OCI-LY7 (cell line): Measurements from ENCODE around the gene GNG7. TPM values are rescaled to one million over a fixed set of nuclear protein-coding genes. Genes with fewer than 3 reads are reported as not detected.

ENCODE experiments used
- BruUV-seq: library from RNA; stranded (reverse); fragments of 400-500 nt; replicated peaks from 2 replicates; lab custom pipeline; 2021; lab: Mats Ljungman, UMichigan
- CTCF ChIA-PET: fragments of 300-600 bp; sonication (Branson Sonifier 250); formaldehyde crosslinking; loops from one replicate; lab custom pipeline; 2022; ENCODE audit warnings: antibody characterized with exemption; ENCODE audit not compliant: unreplicated experiment; lab: Charles Lee
- POLR2A ChIA-PET: fragments of 300-600 bp; sonication (Branson Sonifier 250); formaldehyde crosslinking; loops from one replicate; lab custom pipeline; 2022; ENCODE audit warnings: antibody characterized with exemption; lab: Charles Lee
- DNase-seq: peaks from one replicate; pipeline ENCODE4 v3.0.0-alpha.2; 2015; ENCODE audit warnings: low spot score
- H2AFZ ChIP-seq: fragments of 200-600 bp; sonication (generic), shearing (Covaris generic); 2 replicates; pipeline ENCODE4 v1.6.1; 2014; ENCODE audit warnings: mild to moderate bottlenecking, antibody characterized with exemption, low read length, moderate library complexity
- H3K27ac ChIP-seq: fragments of 200-600 bp; sonication (generic); 2 replicates; pipeline ENCODE4 v1.5.1; 2014; ENCODE audit warnings: mixed run types, low read depth, mild to moderate bottlenecking, moderate library complexity, low read length, inconsistent platforms; ENCODE audit not compliant: poor library complexity, severe bottlenecking
- H3K36me3 ChIP-seq: fragments of 200-600 bp; sonication (generic); 2 replicates; pipeline ENCODE4 v1.6.1; 2014; ENCODE audit warnings: mild to moderate bottlenecking, antibody characterized with exemption, low read length, moderate library complexity, mixed read lengths; ENCODE audit not compliant: insufficient read depth
- H3K4me1 ChIP-seq: fragments of 200-600 bp; sonication (generic); 2 replicates; pipeline ENCODE4 v1.5.1; 2014; ENCODE audit warnings: mild to moderate bottlenecking, low read length; ENCODE audit not compliant: insufficient read depth, poor library complexity, severe bottlenecking
- H3K4me2 ChIP-seq: fragments of 200-600 bp; sonication (generic); 2 replicates; pipeline ENCODE4 v1.6.1; 2014; ENCODE audit warnings: mild to moderate bottlenecking, low read length
- H3K4me3 ChIP-seq: fragments of 200-600 bp; sonication (generic); 2 replicates; pipeline ENCODE4 v1.5.1; 2014; ENCODE audit warnings: mild to moderate bottlenecking, low read depth, low read length; ENCODE audit not compliant: poor library complexity, severe bottlenecking
- H3K79me2 ChIP-seq: fragments of 200-600 bp; sonication (generic); 2 replicates; pipeline ENCODE4 v1.6.1; 2016; ENCODE audit warnings: low read depth, mild to moderate bottlenecking, low read length, moderate library complexity, mixed read lengths; ENCODE audit not compliant: insufficient read depth
- H3K9me2 ChIP-seq: fragments of 200-600 bp; sonication (generic); 2 replicates; pipeline ENCODE4 v1.6.1; 2016; ENCODE audit warnings: mild to moderate bottlenecking, low read length, mixed read lengths; ENCODE audit not compliant: insufficient read depth
- H3K9me3 ChIP-seq: fragments of 200-600 bp; sonication (generic); 2 replicates; pipeline ENCODE4 v1.6.1; 2014; ENCODE audit warnings: mild to moderate bottlenecking, mixed run types, low read length, mixed read lengths
- H4K20me1 ChIP-seq: fragments of 200-600 bp; sonication (generic); 2 replicates; pipeline ENCODE4 v1.6.1; 2014; ENCODE audit warnings: mild to moderate bottlenecking, antibody characterized with exemption, low read length, moderate library complexity, mixed read lengths; ENCODE audit not compliant: insufficient read depth
- EZH2phosphoT487 ChIP-seq: fragments of 200-600 bp; sonication (generic); IDR thresholded peaks from 2 replicates; pipeline ENCODE4 v1.6.1; 2018; ENCODE audit warnings: low read depth, borderline replicate concordance, mild to moderate bottlenecking, mixed run types, antibody characterized with exemption, low read length, moderate library complexity, mixed read lengths
- intact Hi-C: fragments of 100-400 bp; cut with micrococcal nuclease; formaldehyde crosslinking; loops from one replicate; pipeline ENCODE4 v1.10.0; 2022; ENCODE audit not compliant: unreplicated experiment
- total RNA-seq, 2 experiments: library from RNA; depleted of rRNA in 1 of 2; stranded (reverse); fragments of >200 nt in 1 of 2; shearing (Covaris generic) in 1 of 2; gene quantifications; 2 replicates each; pipeline ENCODE4 v1.2.3, GENCODE V29; 2014 to 2022
- TF ChIP-seq, protein P1 (sequence below): fragments of 200-600 bp; sonication (generic); conservative IDR thresholded peaks from 2 replicates; pipeline ENCODE4 v1.5.1; 2014; ENCODE audit warnings: mild to moderate bottlenecking, antibody characterized with exemption, low read length, moderate library complexity, mixed read lengths

The GNG7 gene
- total RNA-seq, 2 experiments from 2014 or later: 13.9 to 15.3 TPM

DNA sequence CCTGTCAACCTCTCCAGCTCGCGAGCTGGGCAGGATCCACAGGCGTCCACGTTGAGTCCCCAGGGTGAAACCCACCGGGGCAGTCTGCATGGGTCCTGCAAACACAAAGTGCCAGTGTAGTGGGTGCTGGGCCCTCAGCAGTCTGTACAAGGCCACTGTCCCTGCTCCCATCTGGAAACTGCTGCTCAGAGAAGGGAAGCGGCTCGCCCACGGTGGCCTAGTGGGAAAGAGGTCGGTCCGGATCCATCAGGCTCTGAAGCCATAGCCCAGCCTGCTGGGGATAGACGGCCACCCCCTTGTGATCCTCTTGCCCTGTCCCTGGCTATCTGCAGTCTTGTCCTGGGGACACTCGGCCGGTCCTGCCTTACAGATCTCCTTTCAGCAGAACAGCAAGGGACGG lies 21.3 kb upstream of the GNG7 start:
- Histone ChIP-seq H3K4me2 (no peak overlapping the region), H3K9me3 (no peaks in the 10 kb centered on the region), H3K36me3 (no peaks in the 10 kb centered on the region), H3K27ac (no peak overlapping the region), H3K9me2 (no peaks in the 10 kb centered on the region), H3K79me2 (no peaks in the 10 kb centered on the region), H3K4me3 (no peak overlapping the region), H3K4me1 (peaks cover 16% of the 10 kb centered on the region), H4K20me1 (no peaks in the 10 kb centered on the region), H2AFZ (no peak overlapping the region)
- ChIA-PET CTCF (no interaction called here), POLR2A (no interaction called here)
- intact Hi-C loops: no loop called here
- no TSS peak for BruUV-seq
- TF ChIP-seq, protein P1, sequence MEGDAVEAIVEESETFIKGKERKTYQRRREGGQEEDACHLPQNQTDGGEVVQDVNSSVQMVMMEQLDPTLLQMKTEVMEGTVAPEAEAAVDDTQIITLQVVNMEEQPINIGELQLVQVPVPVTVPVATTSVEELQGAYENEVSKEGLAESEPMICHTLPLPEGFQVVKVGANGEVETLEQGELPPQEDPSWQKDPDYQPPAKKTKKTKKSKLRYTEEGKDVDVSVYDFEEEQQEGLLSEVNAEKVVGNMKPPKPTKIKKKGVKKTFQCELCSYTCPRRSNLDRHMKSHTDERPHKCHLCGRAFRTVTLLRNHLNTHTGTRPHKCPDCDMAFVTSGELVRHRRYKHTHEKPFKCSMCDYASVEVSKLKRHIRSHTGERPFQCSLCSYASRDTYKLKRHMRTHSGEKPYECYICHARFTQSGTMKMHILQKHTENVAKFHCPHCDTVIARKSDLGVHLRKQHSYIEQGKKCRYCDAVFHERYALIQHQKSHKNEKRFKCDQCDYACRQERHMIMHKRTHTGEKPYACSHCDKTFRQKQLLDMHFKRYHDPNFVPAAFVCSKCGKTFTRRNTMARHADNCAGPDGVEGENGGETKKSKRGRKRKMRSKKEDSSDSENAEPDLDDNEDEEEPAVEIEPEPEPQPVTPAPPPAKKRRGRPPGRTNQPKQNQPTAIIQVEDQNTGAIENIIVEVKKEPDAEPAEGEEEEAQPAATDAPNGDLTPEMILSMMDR: no peak
- no peak for TF ChIP-seq EZH2phosphoT487
- DNase-seq: no peak

DNA sequence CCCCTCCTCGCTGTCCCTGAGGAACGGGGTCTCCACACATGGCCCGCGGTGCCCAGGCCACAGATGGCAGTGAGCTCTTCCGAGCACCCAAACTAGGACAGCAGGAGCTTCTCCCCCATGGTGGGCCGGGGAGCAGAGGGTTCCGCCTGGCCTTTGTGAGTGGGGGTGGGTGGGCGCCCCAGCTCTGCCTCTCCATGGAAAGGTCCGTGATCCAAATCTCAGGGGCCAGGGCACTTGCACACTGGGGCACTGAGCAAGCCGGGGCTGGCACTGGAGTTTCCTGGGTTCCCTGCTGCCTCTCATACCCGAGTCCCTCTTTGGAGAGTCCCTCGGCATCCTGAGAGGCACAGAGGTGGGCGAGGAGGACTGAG lies 20.8 kb upstream of the GNG7 start:
- CTCF ChIA-PET: no interaction called here
- Histone ChIP-seq H3K27ac (no peak overlapping the region), H3K9me2 (no peaks in the 10 kb centered on the region), H3K36me3 (no peaks in the 10 kb centered on the region), H3K79me2 (no peaks in the 10 kb centered on the region), H3K9me3 (no peaks in the 10 kb centered on the region), H3K4me3 (no peak overlapping the region), H2AFZ (no peak overlapping the region), H4K20me1 (no peaks in the 10 kb centered on the region), H3K4me2 (no peak overlapping the region), H3K4me1 (peaks cover 16% of the 10 kb centered on the region)
- intact Hi-C loops: no loop called here
- DNase-seq: no peak
- BruUV-seq: no TSS peak
- TF ChIP-seq EZH2phosphoT487: no peak
- TF ChIP-seq, protein P1: no peak
- POLR2A ChIA-PET: no interaction called here

DNA sequence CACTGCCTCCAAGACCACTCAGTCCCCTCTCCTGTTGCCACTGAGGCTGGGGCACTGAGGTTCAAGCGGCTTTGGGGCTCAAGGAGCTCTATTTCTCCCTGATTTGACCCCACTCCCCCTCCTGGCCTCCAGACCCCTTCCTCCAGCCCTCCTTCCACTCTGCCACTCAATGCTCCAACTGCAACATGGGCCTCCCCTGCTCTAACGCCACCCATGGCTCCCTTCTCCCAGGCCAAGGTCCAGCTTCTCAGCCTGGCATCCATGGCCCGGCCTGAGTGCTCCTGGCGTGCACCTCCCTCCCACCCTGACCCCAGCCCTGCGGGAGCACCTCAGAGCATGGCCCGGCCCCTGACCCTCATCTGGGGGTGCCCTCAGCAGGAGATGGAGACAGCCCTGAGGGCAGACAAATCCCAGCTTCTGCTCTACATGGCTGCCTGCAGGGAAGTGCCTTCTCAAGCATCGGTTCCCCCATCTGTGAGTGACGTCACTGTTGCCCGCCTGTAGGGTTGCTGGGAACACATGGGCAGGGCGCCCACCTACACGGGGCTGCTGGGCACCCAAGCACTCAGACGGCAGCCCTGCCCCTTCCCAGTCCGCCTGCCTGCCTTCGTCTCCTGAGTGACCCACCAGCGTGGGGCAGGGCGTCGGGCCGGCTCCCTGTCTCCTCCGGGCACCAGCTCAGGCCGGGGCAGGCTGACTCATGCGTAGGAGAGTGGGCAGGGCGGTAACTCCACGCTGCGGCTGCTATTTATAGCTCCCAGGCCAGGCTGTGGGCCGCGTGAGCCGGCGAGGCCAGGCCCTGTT lies 20.2 kb upstream of the GNG7 start:
- no peaks in the 10 kb centered on the region for H3K36me3 ChIP-seq
- H3K4me3 ChIP-seq: no peak overlapping the region
- H4K20me1 ChIP-seq: no peaks in the 10 kb centered on the region
- H2AFZ ChIP-seq: no peak overlapping the region
- no peak for DNase-seq
- no peaks in the 10 kb centered on the region for H3K9me3 ChIP-seq
- TF ChIP-seq, protein P1: no peak
- TF ChIP-seq EZH2phosphoT487: no peak
- no peak overlapping the region for H3K27ac ChIP-seq
- intact Hi-C loops: no loop called here
- peaks cover 16% of the 10 kb centered on the region for H3K4me1 ChIP-seq
- ChIA-PET CTCF (no interaction called here), POLR2A (no interaction called here)
- no peaks in the 10 kb centered on the region for H3K9me2 ChIP-seq
- BruUV-seq: no TSS peak
- no peaks in the 10 kb centered on the region for H3K79me2 ChIP-seq
- no peak overlapping the region for H3K4me2 ChIP-seq
